Measurements from ENCODE around the gene C9orf153.
A peak's percentile ranks its signal among the peaks of the same experiment; 100 is the strongest.
"Not testable (repeated sequence)": the region's sequence is repeated elsewhere in the genome, so short reads cannot be mapped to it uniquely, and the experiment has no call there.

C9orf153 gene

DNA sequence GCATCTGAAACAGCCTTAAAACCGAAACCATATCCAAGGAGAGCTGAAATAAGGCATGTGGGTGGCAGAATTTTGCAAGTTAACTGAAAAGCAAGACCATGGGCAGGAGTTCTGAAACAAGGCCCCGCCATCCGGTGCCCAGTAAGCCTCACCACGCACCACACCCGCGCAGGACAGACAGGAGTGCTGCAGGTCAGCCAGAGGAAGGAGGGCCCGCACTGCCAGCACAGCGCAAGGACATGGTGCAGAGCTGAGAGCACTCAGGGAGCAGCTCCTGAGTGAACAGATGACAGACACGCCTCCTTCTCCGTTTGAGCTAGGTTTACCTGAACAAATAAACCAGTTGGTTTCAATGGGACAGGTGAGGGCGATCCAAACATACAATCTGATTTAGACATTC is 39.4 kb upstream of the C9orf153 start:
- H3K9me2 ChIP-seq (ENCODE audit: low read depth, low read length) = no peaks in the 10 kb centered on the region
- H3K9me3 ChIP-seq (ENCODE audit: low read length) = no peaks in the 10 kb centered on the region
- H3K27ac ChIP-seq (ENCODE audit: low read depth, low read length, poor library complexity, severe bottlenecking) = no peak overlapping the region
- no peak overlapping the region for H3K4me2 ChIP-seq (ENCODE audit: low read length)
- H2AFZ ChIP-seq (ENCODE audit: low read length) = no peak overlapping the region
- no peak overlapping the region for H3K4me3 ChIP-seq (ENCODE audit: low read depth, low read length, poor library complexity, severe bottlenecking)
- H4K20me1 ChIP-seq (ENCODE audit: insufficient read depth, low read length) = no peaks in the 10 kb centered on the region
- H3F3A ChIP-seq (ENCODE audit: insufficient read depth, low read length) = no peaks in the 10 kb centered on the region
- no peaks in the 10 kb centered on the region for H3K79me2 ChIP-seq (ENCODE audit: insufficient read depth, low read length)
- TF ChIP-seq, protein P1, sequence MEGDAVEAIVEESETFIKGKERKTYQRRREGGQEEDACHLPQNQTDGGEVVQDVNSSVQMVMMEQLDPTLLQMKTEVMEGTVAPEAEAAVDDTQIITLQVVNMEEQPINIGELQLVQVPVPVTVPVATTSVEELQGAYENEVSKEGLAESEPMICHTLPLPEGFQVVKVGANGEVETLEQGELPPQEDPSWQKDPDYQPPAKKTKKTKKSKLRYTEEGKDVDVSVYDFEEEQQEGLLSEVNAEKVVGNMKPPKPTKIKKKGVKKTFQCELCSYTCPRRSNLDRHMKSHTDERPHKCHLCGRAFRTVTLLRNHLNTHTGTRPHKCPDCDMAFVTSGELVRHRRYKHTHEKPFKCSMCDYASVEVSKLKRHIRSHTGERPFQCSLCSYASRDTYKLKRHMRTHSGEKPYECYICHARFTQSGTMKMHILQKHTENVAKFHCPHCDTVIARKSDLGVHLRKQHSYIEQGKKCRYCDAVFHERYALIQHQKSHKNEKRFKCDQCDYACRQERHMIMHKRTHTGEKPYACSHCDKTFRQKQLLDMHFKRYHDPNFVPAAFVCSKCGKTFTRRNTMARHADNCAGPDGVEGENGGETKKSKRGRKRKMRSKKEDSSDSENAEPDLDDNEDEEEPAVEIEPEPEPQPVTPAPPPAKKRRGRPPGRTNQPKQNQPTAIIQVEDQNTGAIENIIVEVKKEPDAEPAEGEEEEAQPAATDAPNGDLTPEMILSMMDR (IDR thresholded peaks at IDR 0.05; ENCODE audit: low read length) = no peak
- TF ChIP-seq EZH2 (IDR thresholded peaks at IDR 0.05; ENCODE audit: borderline replicate concordance, low read length) = no peak
- peaks cover 79% of the 10 kb centered on the region for H3K36me3 ChIP-seq (ENCODE audit: insufficient read depth, low read length)
- no peak overlapping the region for H3K9ac ChIP-seq (ENCODE audit: low read length)
- no peaks in the 10 kb centered on the region for H3K4me1 ChIP-seq (ENCODE audit: insufficient read depth, low read length, severe bottlenecking)
- H3K27me3 ChIP-seq (ENCODE audit: insufficient read depth, low read length) = no peaks in the 10 kb centered on the region

DNA sequence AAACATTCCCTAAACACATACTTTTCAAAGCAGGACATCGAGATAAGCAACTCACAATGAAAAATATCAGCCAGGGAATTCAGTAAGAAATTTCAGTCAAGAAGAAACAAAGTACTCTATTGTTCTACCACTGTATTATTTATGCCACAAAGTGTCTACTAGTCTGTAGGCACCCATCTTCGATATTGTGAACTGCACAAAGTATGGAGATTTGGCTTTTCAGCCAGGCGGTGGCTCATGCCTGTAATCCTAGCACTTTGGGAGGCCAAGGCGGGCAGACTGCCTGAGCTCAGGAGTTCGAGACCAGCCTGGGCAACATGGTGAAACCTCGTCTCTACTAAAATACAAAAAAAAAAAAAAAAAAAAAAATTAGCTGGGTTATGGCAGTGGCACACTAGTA is 30.9 kb upstream of the C9orf153 start:
- not testable (repeated sequence) for H3K27me3 ChIP-seq (ENCODE audit: insufficient read depth, low read length); H2AFZ ChIP-seq (ENCODE audit: low read length); H3K4me2 ChIP-seq (ENCODE audit: low read length); H3K79me2 ChIP-seq (ENCODE audit: insufficient read depth, low read length); H3K27ac ChIP-seq (ENCODE audit: low read depth, low read length, poor library complexity, severe bottlenecking); H3K4me3 ChIP-seq (ENCODE audit: low read depth, low read length, poor library complexity, severe bottlenecking); H3F3A ChIP-seq (ENCODE audit: insufficient read depth, low read length); H3K9ac ChIP-seq (ENCODE audit: low read length); H3K9me2 ChIP-seq (ENCODE audit: low read depth, low read length); H4K20me1 ChIP-seq (ENCODE audit: insufficient read depth, low read length); H3K9me3 ChIP-seq (ENCODE audit: low read length)
- peaks cover 22% of the 10 kb centered on the region for H3K4me1 ChIP-seq (ENCODE audit: insufficient read depth, low read length, severe bottlenecking)
- peaks cover 20% of the 10 kb centered on the region; the same call in 1 of the 2 replicates for H3K36me3 ChIP-seq (ENCODE audit: insufficient read depth, low read length)

DNA sequence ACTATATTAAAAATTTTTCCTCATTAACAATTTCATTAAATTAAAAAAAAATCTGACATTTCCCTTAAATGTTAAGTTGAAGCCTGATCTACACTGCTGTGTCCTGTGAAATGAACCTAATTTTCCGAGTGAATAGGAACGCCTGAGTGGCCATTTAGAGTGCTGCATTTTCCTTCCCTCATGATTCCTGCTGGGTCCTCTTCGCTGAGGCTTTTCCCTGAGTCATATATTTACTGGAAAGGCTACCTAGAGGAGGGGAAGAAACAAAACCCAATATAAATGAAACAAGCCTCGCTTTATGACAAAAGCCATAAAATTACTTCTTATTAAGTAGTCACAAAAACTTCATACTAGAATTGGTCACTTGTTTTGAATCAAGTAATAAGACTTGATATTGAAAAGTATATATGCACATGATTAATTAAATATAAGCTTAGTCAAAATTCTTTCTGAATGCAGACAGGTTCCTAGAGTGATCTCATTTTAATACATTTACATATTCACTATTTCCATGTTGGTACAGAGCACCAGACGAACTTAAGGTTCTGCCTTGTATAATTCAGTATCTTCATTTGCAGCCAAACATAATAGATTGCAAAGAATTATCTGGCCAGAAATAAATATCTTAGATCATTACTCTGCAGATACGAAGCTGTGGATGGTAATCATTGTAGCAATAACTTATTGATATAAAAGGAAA is 29.2 kb upstream of the C9orf153 start:
- H3K79me2 ChIP-seq (ENCODE audit: insufficient read depth, low read length) = no peaks in the 10 kb centered on the region
- H3K27me3 ChIP-seq (ENCODE audit: insufficient read depth, low read length) = no peaks in the 10 kb centered on the region
- H4K20me1 ChIP-seq (ENCODE audit: insufficient read depth, low read length) = no peaks in the 10 kb centered on the region
- H3K9me3 ChIP-seq (ENCODE audit: low read length) = no peaks in the 10 kb centered on the region
- H3F3A ChIP-seq (ENCODE audit: insufficient read depth, low read length) = no peaks in the 10 kb centered on the region
- no peaks in the 10 kb centered on the region for H3K9me2 ChIP-seq (ENCODE audit: low read depth, low read length)
- peaks cover 36% of the 10 kb centered on the region for H3K4me1 ChIP-seq (ENCODE audit: insufficient read depth, low read length, severe bottlenecking)
- H3K4me2 ChIP-seq (ENCODE audit: low read length) = no peak overlapping the region
- H2AFZ ChIP-seq (ENCODE audit: low read length) = no peak overlapping the region
- H3K27ac ChIP-seq (ENCODE audit: low read depth, low read length, poor library complexity, severe bottlenecking) = no peak overlapping the region
- TF ChIP-seq, protein P1 (IDR thresholded peaks at IDR 0.05; ENCODE audit: low read length) = no peak
- no peak for TF ChIP-seq EZH2 (IDR thresholded peaks at IDR 0.05; ENCODE audit: borderline replicate concordance, low read length)
- H3K4me3 ChIP-seq (ENCODE audit: low read depth, low read length, poor library complexity, severe bottlenecking) = no peak overlapping the region
- H3K36me3 ChIP-seq (ENCODE audit: insufficient read depth, low read length) = peaks cover 19% of the 10 kb centered on the region; the same call in 1 of the 2 replicates
- no peak overlapping the region for H3K9ac ChIP-seq (ENCODE audit: low read length)

GRCh38 chr9:86287013-86287412 is 27.6 kb upstream of the C9orf153 start:
- H3K27ac ChIP-seq (ENCODE audit: low read depth, low read length, poor library complexity, severe bottlenecking) = peak overlapping the region; percentile 58
- H3F3A ChIP-seq (ENCODE audit: insufficient read depth, low read length) = no peaks in the 10 kb centered on the region
- peaks cover 15% of the 10 kb centered on the region; the same call in 1 of the 2 replicates for H3K36me3 ChIP-seq (ENCODE audit: insufficient read depth, low read length)
- no peak overlapping the region for H3K4me3 ChIP-seq (ENCODE audit: low read depth, low read length, poor library complexity, severe bottlenecking)
- no peaks in the 10 kb centered on the region for H4K20me1 ChIP-seq (ENCODE audit: insufficient read depth, low read length)
- no peak overlapping the region; the same call in 1 of the 2 replicates for H3K9ac ChIP-seq (ENCODE audit: low read length)
- H3K9me3 ChIP-seq (ENCODE audit: low read length) = no peaks in the 10 kb centered on the region
- TF ChIP-seq, protein P1 (IDR thresholded peaks at IDR 0.05; ENCODE audit: low read length) = peak; percentile 63; the same call in 1 of the 2 replicates
- no peak for TF ChIP-seq EZH2 (IDR thresholded peaks at IDR 0.05; ENCODE audit: borderline replicate concordance, low read length)
- H3K4me1 ChIP-seq (ENCODE audit: insufficient read depth, low read length, severe bottlenecking) = peaks cover 43% of the 10 kb centered on the region
- no peak overlapping the region; the same call in 1 of the 2 replicates for H3K4me2 ChIP-seq (ENCODE audit: low read length)
- H2AFZ ChIP-seq (ENCODE audit: low read length) = no peak overlapping the region
- H3K79me2 ChIP-seq (ENCODE audit: insufficient read depth, low read length) = no peaks in the 10 kb centered on the region
- no peaks in the 10 kb centered on the region for H3K9me2 ChIP-seq (ENCODE audit: low read depth, low read length)
- H3K27me3 ChIP-seq (ENCODE audit: insufficient read depth, low read length) = no peaks in the 10 kb centered on the region
